T-cell (primary cell): ENCODE data around the gene BRPF1. TPM values are rescaled to one million over a fixed set of nuclear protein-coding genes. Genes with fewer than 3 reads are reported as not detected.
A peak's percentile ranks its signal among the peaks of the same experiment; 100 is the strongest.

Source experiments
- ATAC-seq, 4 experiments: fragments of 200-7000 bp in 3 of 4; fragments of 150-1000 bp in 1 of 4; cut with Tn5 transposase; replicated peaks in 1 of 4; 1 replicate in 3 of 4; 2 replicates in 1 of 4; pipeline ENCODE4 v1.10.0; 2021; ENCODE audit warnings: moderate library complexity in 3 of 4, mild to moderate bottlenecking in 2 of 4, moderate number of reproducible peaks in 1 of 4
- CTCF ChIA-PET, 2 donors: fragments of 300-600 bp; sonication (Branson Sonifier 250); formaldehyde crosslinking; loops; one replicate each; lab custom pipeline; 2022; ENCODE audit warnings: antibody characterized with exemption in 2 of 2; lab: Charles Lee
- POLR2A ChIA-PET, 2 donors: fragments of 300-600 bp; sonication (Branson Sonifier 250); formaldehyde crosslinking; loops; one replicate each; lab custom pipeline; 2022; ENCODE audit warnings: antibody characterized with exemption in 2 of 2; lab: Charles Lee
- DNase-seq, 35 experiments: peaks; one replicate each; pipeline versions ENCODE4 v3.0.0 to v3.0.0-alpha.2; 2013 to 2023
- H3K27ac ChIP-seq: one replicate; pipeline ENCODE4 v1.5.1; 2013; ENCODE audit warnings: low read length
- H3K27me3 ChIP-seq, 2 experiments: replicated peaks in 1 of 2; 1 replicate in 1 of 2; 2 replicates in 1 of 2; pipeline versions ENCODE4 v1.6.1 to v1.7.0; 2013; ENCODE audit warnings: low read length in 1 of 2, mixed read lengths in 1 of 2; ENCODE audit not compliant: control insufficient read depth in 2 of 2, insufficient read depth in 2 of 2; ENCODE audit errors: extremely low read depth in 1 of 2
- H3K36me3 ChIP-seq, 2 donors: 1 replicate in 1 of 2; 2 replicates in 1 of 2; pipeline versions ENCODE4 v1.6.1 to v1.7.0; 2013; ENCODE audit warnings: low read length in 1 of 2; ENCODE audit not compliant: control insufficient read depth in 2 of 2, insufficient read depth in 1 of 2; ENCODE audit errors: extremely low read depth in 1 of 2
- H3K4me1 ChIP-seq, 2 experiments: 1 replicate in 1 of 2; 2 replicates in 1 of 2; pipeline versions ENCODE4 v1.6.1 to v1.7.0; 2013; ENCODE audit warnings: low read length in 2 of 2, mixed read lengths in 1 of 2; ENCODE audit not compliant: insufficient read depth in 2 of 2, control insufficient read depth in 1 of 2; ENCODE audit errors: extremely low read depth in 1 of 2
- H3K4me3 ChIP-seq, 2 donors: 1 replicate in 1 of 2; 2 replicates in 1 of 2; pipeline versions ENCODE4 v1.5.1 to v1.7.0; 2013; ENCODE audit warnings: mild to moderate bottlenecking in 2 of 2, low read length in 1 of 2, moderate library complexity in 1 of 2; ENCODE audit not compliant: control insufficient read depth in 1 of 2; ENCODE audit errors: extremely low read depth in 1 of 2
- H3K9me3 ChIP-seq: 2 replicates; pipeline ENCODE4 v1.7.0; 2013
- H3K27ac Mint-ChIP-seq, 2 donors: one replicate each; pipeline ENCODE4 v1.8.0; 2020 to 2021; ENCODE audit warnings: mild to moderate bottlenecking in 2 of 2, mixed read lengths in 2 of 2
- H3K27me3 Mint-ChIP-seq, 2 donors: one replicate each; pipeline ENCODE4 v1.8.0; 2021 to 2022; ENCODE audit warnings: mixed read lengths in 2 of 2
- H3K36me3 Mint-ChIP-seq: one replicate; pipeline ENCODE4 v1.8.0; 2021; ENCODE audit warnings: mixed read lengths
- H3K4me1 Mint-ChIP-seq, 3 donors: one replicate each; pipeline ENCODE4 v1.8.0; 2020 to 2022; ENCODE audit warnings: mixed read lengths in 3 of 3, mild to moderate bottlenecking in 1 of 3
- H3K4me3 Mint-ChIP-seq, 3 donors: one replicate each; pipeline ENCODE4 v1.8.0; 2020 to 2022; ENCODE audit warnings: mild to moderate bottlenecking in 3 of 3, mixed read lengths in 3 of 3, moderate library complexity in 3 of 3
- H3K9me3 Mint-ChIP-seq, 3 donors: one replicate each; pipeline ENCODE4 v1.8.0; 2020 to 2022; ENCODE audit warnings: mixed read lengths in 3 of 3
- WGBS: methylation state at CpG from one replicate; pipeline ENCODE4 v1.1.5; 2013; ENCODE audit warnings: missing lambda C conversion rate; ENCODE audit not compliant: insufficient coverage; 5-methylcytosine and 5-hydroxymethylcytosine counted together
- total RNA-seq, 35 experiments: library from RNA in 6 of 35; stranded (reverse) in 6 of 35; fragments of 120-200 nt in 1 of 35; gene quantifications; one replicate each; pipeline versions ENCODE4 v1.2.1 to v1.2.4 and lab custom pipeline; 2013 to 2026

BRPF1 gene
- total RNA-seq, 5 donors from 2014 or later (not counting 1 experiment from before 2014, with no cell fraction given), result 28.6 to 46.3 (median 39.0) TPM

GRCh38 chr3:9687514-9687913 lies 44.0 kb upstream of the BRPF1 start:
- Histone ChIP-seq H3K27me3 (no peaks in the 10 kb centered on the region), H3K36me3 (peaks cover 55 to 98% of the 10 kb centered on the region in 2 donors), H3K27ac (no peak overlapping the region), H3K4me3 (no peak overlapping the region), H3K9me3 (no peaks in the 10 kb centered on the region), H3K4me1 (no peaks in the 10 kb centered on the region)
- Mint-ChIP-seq H3K27ac (no peak overlapping the region), H3K9me3 (no peaks in the 10 kb centered on the region), H3K4me3 (no peak overlapping the region), H3K27me3 (no peaks in the 10 kb centered on the region), H3K36me3 (peaks cover 80% of the 10 kb centered on the region), H3K4me1 (no peaks in the 10 kb centered on the region)
- WGBS, result 98% methylated on average over 5 of the region's 7 CpGs
- CTCF ChIA-PET, result interaction anchor here in 1 of 2 donors (0.6 kb wide), 1 partner anchor 218 kb away, joined by 7 read pairs; no protein-coding TSS in a partner anchor
- no peak for ATAC-seq
- POLR2A ChIA-PET, result interaction anchor here in 1 of 2 donors (0.6 kb wide), 1 partner anchor 32 kb away, joined by 11 read pairs; no protein-coding TSS in a partner anchor
- DNase-seq, result no peak

GRCh38 chr3:9688961-9689360 lies 42.6 kb upstream of the BRPF1 start:
- H3K4me3 Mint-ChIP-seq, result no peak overlapping the region
- Histone ChIP-seq H3K27ac (no peak overlapping the region), H3K9me3 (no peaks in the 10 kb centered on the region), H3K27me3 (no peaks in the 10 kb centered on the region), H3K4me3 (no peak overlapping the region), H3K36me3 (peaks cover 52 to 98% of the 10 kb centered on the region in 2 donors), H3K4me1 (no peaks in the 10 kb centered on the region)
- H3K27ac Mint-ChIP-seq, result no peak overlapping the region
- H3K9me3 Mint-ChIP-seq, result no peaks in the 10 kb centered on the region
- H3K4me1 Mint-ChIP-seq, result no peaks in the 10 kb centered on the region
- POLR2A ChIA-PET, result interaction anchor here in 1 of 2 donors (0.5 to 0.6 kb wide), 2 partner anchors 10 to 56 kb away, joined by 3 read pairs; no protein-coding TSS in a partner anchor
- ATAC-seq, result no peak
- DNase-seq, result no peak
- H3K27me3 Mint-ChIP-seq, result no peaks in the 10 kb centered on the region
- 96% methylated on average over 5 of the region's 5 CpGs for WGBS
- H3K36me3 Mint-ChIP-seq, result peaks cover 84% of the 10 kb centered on the region
- CTCF ChIA-PET, result interaction anchor here in 1 of 2 donors (0.6 kb wide), 1 partner anchor 237 kb away, joined by 4 read pairs; no protein-coding TSS in a partner anchor

DNA sequence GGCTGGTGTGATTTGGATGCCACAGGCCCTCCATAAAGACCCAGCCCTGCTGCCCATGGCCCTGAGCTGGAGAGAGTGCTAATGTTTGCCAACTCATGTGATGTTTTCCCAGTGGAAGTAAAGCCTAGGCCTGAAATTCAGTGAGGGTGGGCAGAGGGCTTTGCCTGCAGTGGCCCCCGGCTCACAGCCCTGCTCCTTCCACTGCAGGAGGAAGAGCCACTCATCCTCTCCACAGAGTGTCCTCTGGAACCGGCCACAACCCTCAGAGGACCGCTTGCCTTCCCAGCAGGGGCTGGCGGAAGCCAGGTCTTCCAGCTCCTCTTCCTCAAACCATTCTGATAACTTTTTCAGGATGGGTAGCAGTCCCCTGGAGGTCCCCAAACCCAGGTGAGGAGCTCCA lies 41.8 kb upstream of the BRPF1 start:
- no peak for ATAC-seq
- Histone ChIP-seq H3K27ac (no peak overlapping the region), H3K36me3 (peaks cover 44 to 98% of the 10 kb centered on the region in 2 donors), H3K4me3 (no peak overlapping the region), H3K4me1 (no peaks in the 10 kb centered on the region), H3K9me3 (no peaks in the 10 kb centered on the region), H3K27me3 (peaks cover 0 to 1% of the 10 kb centered on the region in 2 experiments)
- Mint-ChIP-seq H3K9me3 (no peaks in the 10 kb centered on the region), H3K4me3 (no peak overlapping the region), H3K4me1 (no peaks in the 10 kb centered on the region), H3K27ac (no peak overlapping the region), H3K36me3 (peaks cover 83% of the 10 kb centered on the region), H3K27me3 (no peaks in the 10 kb centered on the region)
- 93% methylated on average over 3 of the region's 4 CpGs for WGBS
- CTCF ChIA-PET, result interaction anchor here in 1 of 2 donors (0.5 kb wide), 1 partner anchor 361 kb away, joined by 7 read pairs; no protein-coding TSS in a partner anchor
- POLR2A ChIA-PET, result no interaction called here
- no peak for DNase-seq

DNA sequence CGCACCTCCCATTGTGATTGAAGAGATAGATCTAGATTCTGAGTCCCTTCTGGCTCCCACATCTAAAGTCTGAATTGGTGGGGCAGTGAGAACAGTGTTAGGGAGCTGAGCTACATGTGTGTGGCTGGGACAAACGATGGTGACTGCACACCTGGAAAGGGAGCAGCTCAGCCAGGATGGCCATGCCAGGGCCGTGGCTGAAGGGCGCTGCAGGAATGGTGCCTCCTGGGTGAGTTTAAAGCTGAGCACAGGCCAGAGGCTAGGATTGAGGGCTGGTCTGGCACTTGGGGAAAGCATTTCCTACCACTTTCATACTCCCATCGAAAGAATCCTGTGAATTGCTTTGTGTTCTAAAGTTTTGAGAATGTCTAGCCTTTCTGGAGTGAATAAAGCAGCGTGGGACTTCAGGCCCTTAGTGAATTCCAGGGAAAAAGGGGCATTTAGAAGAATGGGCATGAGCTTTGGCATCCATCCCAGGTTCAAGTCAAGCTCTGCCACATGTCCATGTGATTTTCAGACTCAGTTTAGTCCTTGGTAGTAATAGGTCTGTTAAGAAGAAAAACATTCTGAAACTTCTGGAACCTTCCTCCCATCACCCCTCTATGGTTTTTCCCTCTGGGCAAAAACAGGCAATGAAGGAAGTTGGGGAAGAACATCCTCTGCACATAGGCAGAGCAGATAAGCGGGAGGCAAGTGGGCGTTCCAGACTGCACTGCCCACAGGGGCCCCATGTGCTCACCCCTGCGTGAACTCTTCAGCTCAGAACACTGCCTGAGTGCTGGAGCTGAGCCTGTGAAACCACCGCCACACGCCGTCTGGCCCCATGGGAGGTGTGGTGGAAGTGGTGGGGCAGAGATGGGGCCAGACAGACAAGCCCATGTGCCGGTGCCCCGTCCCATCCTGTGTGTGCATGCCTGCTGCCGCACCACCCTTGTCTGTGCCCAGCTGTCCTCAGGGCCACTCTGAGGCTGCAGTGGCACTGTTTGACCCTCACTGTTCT lies 40.8 kb upstream of the BRPF1 start:
- H3K4me1 Mint-ChIP-seq, result no peaks in the 10 kb centered on the region
- DNase-seq (no peak), ATAC-seq (peak in 1 of 4 experiments; percentile 19)
- Histone ChIP-seq H3K4me3 (no peak overlapping the region), H3K4me1 (no peaks in the 10 kb centered on the region), H3K27me3 (peaks cover 0 to 2% of the 10 kb centered on the region in 2 experiments), H3K9me3 (no peaks in the 10 kb centered on the region), H3K27ac (no peak overlapping the region), H3K36me3 (peaks cover 43 to 98% of the 10 kb centered on the region in 2 donors)
- ChIA-PET CTCF (interaction anchor here in 1 of 2 donors (0.5 kb wide), 1 partner anchor 360 kb away, joined by 7 read pairs; no protein-coding TSS in a partner anchor), POLR2A (no interaction called here)
- no peaks in the 10 kb centered on the region for H3K9me3 Mint-ChIP-seq
- WGBS, result 92% methylated on average over 9 of the region's 15 CpGs
- H3K27ac Mint-ChIP-seq, result no peak overlapping the region
- H3K27me3 Mint-ChIP-seq, result no peaks in the 10 kb centered on the region
- H3K36me3 Mint-ChIP-seq, result peaks cover 83% of the 10 kb centered on the region
- H3K4me3 Mint-ChIP-seq, result no peak overlapping the region

DNA sequence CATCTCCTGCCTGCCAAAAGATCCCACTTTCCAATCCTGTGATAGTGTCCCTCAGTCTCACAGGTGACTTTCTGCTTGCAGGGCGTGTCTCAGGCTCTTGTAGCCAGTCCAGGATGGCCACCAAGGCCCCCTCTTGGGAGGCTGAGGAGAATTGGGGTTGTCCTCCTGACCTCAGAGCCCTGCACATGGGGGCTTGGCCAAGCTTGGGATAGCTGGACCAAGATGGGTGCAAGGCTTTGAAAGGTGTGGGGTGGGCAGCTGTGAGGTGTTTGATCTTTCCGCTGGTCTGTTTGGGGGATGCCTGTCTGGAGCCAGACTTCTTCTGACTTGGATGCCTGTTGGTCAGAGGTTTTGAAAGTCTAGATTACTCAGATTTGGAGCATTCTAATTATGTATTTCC lies 39.9 kb upstream of the BRPF1 start:
- H3K27me3 ChIP-seq, result peaks cover 0 to 2% of the 10 kb centered on the region in 2 experiments
- H3K4me1 ChIP-seq, result no peaks in the 10 kb centered on the region
- no CpG with 5 or more reads among the region's 2 CpGs for WGBS
- DNase-seq (no peak), ATAC-seq (no peak)
- Mint-ChIP-seq H3K36me3 (peaks cover 78% of the 10 kb centered on the region), H3K9me3 (no peaks in the 10 kb centered on the region), H3K4me1 (no peaks in the 10 kb centered on the region), H3K27ac (no peak overlapping the region), H3K27me3 (no peaks in the 10 kb centered on the region), H3K4me3 (no peak overlapping the region)
- CTCF ChIA-PET, result no interaction called here
- no peak overlapping the region for H3K27ac ChIP-seq
- H3K36me3 ChIP-seq, result peaks cover 40 to 94% of the 10 kb centered on the region in 2 donors
- H3K9me3 ChIP-seq, result no peaks in the 10 kb centered on the region
- H3K4me3 ChIP-seq, result no peak overlapping the region
- POLR2A ChIA-PET, result no interaction called here

GRCh38 chr3:9692416-9692815 lies 39.1 kb upstream of the BRPF1 start:
- H3K4me3 Mint-ChIP-seq, result no peak overlapping the region
- no peaks in the 10 kb centered on the region for H3K9me3 Mint-ChIP-seq
- Histone ChIP-seq H3K36me3 (peaks cover 42 to 95% of the 10 kb centered on the region in 2 donors), H3K27me3 (peaks cover 0 to 2% of the 10 kb centered on the region in 2 experiments), H3K4me3 (no peak overlapping the region), H3K4me1 (no peaks in the 10 kb centered on the region), H3K27ac (no peak overlapping the region), H3K9me3 (no peaks in the 10 kb centered on the region)
- no peaks in the 10 kb centered on the region for H3K4me1 Mint-ChIP-seq
- 100% methylated on average over 1 of the region's 5 CpGs for WGBS
- H3K27me3 Mint-ChIP-seq, result no peaks in the 10 kb centered on the region
- ATAC-seq (no peak), DNase-seq (no peak)
- CTCF ChIA-PET, result no interaction called here
- peaks cover 76% of the 10 kb centered on the region for H3K36me3 Mint-ChIP-seq
- POLR2A ChIA-PET, result interaction anchor here in 1 of 2 donors (0.6 kb wide), 1 partner anchor 34 kb away, joined by 3 read pairs; no protein-coding TSS in a partner anchor
- H3K27ac Mint-ChIP-seq, result no peak overlapping the region
